HepG2 (cell line): ENCODE data around the gene KLF13. TPM values are rescaled to one million over a fixed set of nuclear protein-coding genes. Genes with fewer than 3 reads are reported as not detected.
A peak's percentile ranks its signal among the peaks of the same experiment; 100 is the strongest.

Experiments used
- ATAC-seq: fragments of 200-7000 bp; cut with Tn5 transposase; 3 replicates; pipeline ENCODE4 v1.9.1; 2020; ENCODE audit warnings: mild to moderate bottlenecking, moderate library complexity
- BruUV-seq: library from RNA; stranded (reverse); fragments of 400-500 nt; replicated peaks from 2 replicates; lab custom pipeline; 2021; lab: Mats Ljungman, UMichigan
- CTCF ChIA-PET: fragments of 300-600 bp; formaldehyde crosslinking; extraction: SDS; loops from one replicate; lab custom pipeline; 2021; ENCODE audit warnings: low total read pairs, inconsistent platforms, low intra/inter-chr PET ratio; lab: Yijun Ruan, JAX
- POLR2A ChIA-PET: fragments of 350-600 bp; sonication (Branson Sonifier 250); formaldehyde crosslinking; loops from one replicate; lab custom pipeline; 2020; ENCODE audit warnings: antibody characterized with exemption, inconsistent platforms; lab: Yijun Ruan, JAX
- DNase-seq: peaks from one replicate; pipeline ENCODE4 v3.0.0-alpha.2; 2015; ENCODE audit warnings: low spot score
- FAIRE-seq: peaks from 3 replicates; lab custom pipeline; 2011; peaks lifted over from hg19 to GRCh38; lab: Jason Lieb, UNC
- H2AFZ ChIP-seq: one replicate; pipeline ENCODE4 v1.6.1; 2011; ENCODE audit warnings: low read length, inconsistent platforms
- H3K27ac ChIP-seq: fragments of 300-600 bp; 3 replicates; pipeline ENCODE4 v1.8.0; 2011; ENCODE audit warnings: mixed run types, mild to moderate bottlenecking, mixed read lengths, low read length, inconsistent platforms; ENCODE audit not compliant: insufficient read depth; ENCODE audit errors: extremely low read length
- H3K27me3 ChIP-seq, 2 experiments: fragments of 200-600 bp in 1 of 2; 2 replicates in 1 of 2; 3 replicates in 1 of 2; pipeline versions ENCODE4 v1.6.0 to v1.8.0; 2011; ENCODE audit warnings: low read length in 2 of 2, mild to moderate bottlenecking in 2 of 2, moderate library complexity in 2 of 2, inconsistent platforms in 1 of 2; ENCODE audit not compliant: insufficient read depth in 2 of 2, control insufficient read depth in 1 of 2
- H3K36me3 ChIP-seq, 2 experiments: fragments of 200-600 bp in 1 of 2; replicated peaks in 1 of 2; 2 replicates in 1 of 2; 3 replicates in 1 of 2; pipeline versions ENCODE4 v1.5.1 to v1.8.0; 2011; ENCODE audit warnings: low read length in 2 of 2, inconsistent platforms in 1 of 2; ENCODE audit not compliant: insufficient read depth in 2 of 2, control insufficient read depth in 1 of 2
- H3K4me1 ChIP-seq: 2 replicates; pipeline ENCODE4 v1.5.1; 2012; ENCODE audit warnings: low read length, inconsistent platforms; ENCODE audit not compliant: insufficient read depth
- H3K4me2 ChIP-seq: 2 replicates; pipeline ENCODE4 v1.6.0; 2011; ENCODE audit warnings: low read depth, low read length, inconsistent platforms
- H3K4me3 ChIP-seq, 3 experiments: fragments of 200-600 bp in 1 of 3; sonication (generic), shearing (Covaris generic) in 1 of 3; replicated peaks in 1 of 3; 2 replicates each; pipeline ENCODE4 v1.5.1; 2011 to 2016; ENCODE audit warnings: low read length in 3 of 3, inconsistent platforms in 2 of 3, low read depth in 2 of 3, mild to moderate bottlenecking in 2 of 3, control low read depth in 1 of 3, mixed read lengths in 1 of 3; ENCODE audit not compliant: insufficient read depth in 1 of 3
- H3K79me2 ChIP-seq: one replicate; pipeline ENCODE4 v1.6.1; 2011; ENCODE audit warnings: low read length, inconsistent platforms; ENCODE audit not compliant: insufficient read depth
- H3K9ac ChIP-seq: 2 replicates; pipeline ENCODE4 v1.6.0; 2011; ENCODE audit warnings: mild to moderate bottlenecking, low read depth, low read length, inconsistent platforms; ENCODE audit not compliant: insufficient read depth
- H3K9me3 ChIP-seq: 2 replicates; pipeline ENCODE4 v1.5.1; 2012; ENCODE audit warnings: mild to moderate bottlenecking, low read length
- H4K20me1 ChIP-seq: 2 replicates; pipeline ENCODE4 v1.6.0; 2011; ENCODE audit warnings: inconsistent platforms, mild to moderate bottlenecking, low read length, moderate library complexity; ENCODE audit not compliant: insufficient read depth
- SP5 ChIP-seq: IDR thresholded peaks from 2 replicates; pipeline ENCODE4 v1.6.1; 2016; ENCODE audit warnings: low read depth, borderline replicate concordance
- SRY ChIP-seq: sonication (generic); formaldehyde crosslinking; IDR thresholded peaks from 2 replicates; pipeline ENCODE4 v1.8.0; 2022; ENCODE audit warnings: mild to moderate bottlenecking, missing genetic modification reagents
- ZKSCAN8 ChIP-seq: IDR thresholded peaks from 2 replicates; pipeline ENCODE4 v1.6.1; 2016; ENCODE audit warnings: borderline replicate concordance, missing genetic modification reagents, missing compliant biosample characterization
- ZNF720 ChIP-seq: sonication (generic); formaldehyde crosslinking; IDR thresholded peaks from 2 replicates; pipeline ENCODE4 v1.4.0; 2020; ENCODE audit warnings: missing genetic modification reagents
- ZNF768 ChIP-seq: sonication (generic); formaldehyde crosslinking; IDR thresholded peaks from 2 replicates; pipeline ENCODE4 v1.4.0; 2020; ENCODE audit warnings: missing genetic modification reagents
- WGBS: methylation state at CpG from one replicate; pipeline ENCODE4 v1.1.6; 2017; ENCODE audit warnings: low lambda C conversion rate; 5-methylcytosine and 5-hydroxymethylcytosine counted together
- in situ Hi-C: cut with HindIII; loops from 2 replicates; pipeline ENCODE4 v1.10.0; 2017; ENCODE audit warnings: low pct_unique_long_range_greater_than_20kb; ENCODE audit not compliant: extremely low pct_ligation_motif_present
- intact Hi-C: fragments of 100-400 bp; cut with micrococcal nuclease; formaldehyde crosslinking; loops from one replicate; pipeline ENCODE4 v1.10.0; 2022; ENCODE audit not compliant: unreplicated experiment
- polyA plus RNA-seq, 8 experiments: library from polyadenylated mRNA; depleted of rRNA in 3 of 8; stranded (reverse) in 7 of 8; unstranded in 1 of 8; fragments of >200 nt; fragmentation: Illumina TruSeq in 4 of 8; extraction: Trizol in 4 of 8; gene quantifications; 2 replicates each; pipeline versions ENCODE4 v1.2.1 to v1.2.3, GENCODE V29; 2011 to 2016; ENCODE audit warnings: low read depth in 4 of 8, missing spikeins in 1 of 8, mixed read lengths in 1 of 8; ENCODE audit not compliant: insufficient read depth in 1 of 8
- total RNA-seq, 5 experiments: library from RNA; depleted of rRNA; stranded (reverse); fragments of >200 nt; fragmentation: Illumina TruSeq; extraction: Trizol; gene quantifications; 2 replicates each; pipeline ENCODE4 v1.2.3, GENCODE V29; 2016; ENCODE audit warnings: low read depth in 1 of 5

The KLF13 gene
- total and polyA plus RNA-seq, 2 of the 13 experiments (the other 11 are each of a cell fraction or from before 2014, with no cell fraction given) = 16.8 to 25.1 TPM

DNA sequence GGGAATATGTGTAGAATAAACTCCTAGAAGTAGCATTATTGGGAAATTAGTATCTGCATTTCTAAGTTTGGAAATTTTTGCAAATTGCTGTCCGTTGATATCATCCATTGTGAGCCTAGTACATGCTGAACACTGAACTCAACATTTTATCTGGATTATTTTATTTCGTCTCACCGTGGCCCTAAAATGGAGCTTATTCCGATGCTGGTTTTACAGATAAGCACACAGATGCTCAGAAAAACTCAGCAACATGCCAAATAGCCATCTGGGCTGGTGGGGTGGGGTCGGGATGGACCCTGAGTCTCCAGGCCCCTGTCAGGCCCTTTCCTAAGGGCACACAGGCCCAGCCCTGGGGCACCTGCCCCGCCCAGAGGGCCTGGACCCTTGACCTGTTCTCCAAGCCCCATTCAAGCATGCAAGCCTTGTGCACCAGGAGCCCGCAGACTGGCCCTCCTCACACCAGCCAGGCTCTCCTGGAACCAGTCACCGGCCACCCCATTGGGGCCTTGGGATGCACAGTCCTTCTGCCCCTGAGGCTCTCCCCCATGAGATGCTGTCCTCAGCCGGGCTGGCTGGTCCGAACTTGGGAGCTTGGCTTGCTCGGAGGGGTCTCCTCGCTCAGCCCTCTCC, 20.7 kb upstream of the KLF13 start:
- CTCF ChIA-PET = no interaction called here
- Histone ChIP-seq H4K20me1 (no peaks in the 10 kb centered on the region), H3K27ac (no peak overlapping the region), H3K79me2 (no peaks in the 10 kb centered on the region), H3K4me1 (peaks cover 64% of the 10 kb centered on the region), H2AFZ (no peak overlapping the region), H3K27me3 (no peaks in the 10 kb centered on the region), H3K9me3 (no peaks in the 10 kb centered on the region), H3K36me3 (no peaks in the 10 kb centered on the region), H3K4me2 (no peak overlapping the region), H3K9ac (no peak overlapping the region), H3K4me3 (no peak overlapping the region)
- POLR2A ChIA-PET = interaction anchor here (1.3 kb wide), 1 partner anchor 9 kb away, joined by 3 read pairs; no protein-coding TSS in a partner anchor
- FAIRE-seq = no peak
- no TSS peak for BruUV-seq
- in situ Hi-C loops (no loop called here), intact Hi-C loops (loop anchor here (1.0 kb wide), 1 partner anchor 36 kb away; no protein-coding TSS in a partner anchor)
- peak; percentile 10; the same call in 1 of the 2 replicates for TF ChIP-seq SP5 (CRISPR knock-in tag)
- TF ChIP-seq ZKSCAN8 = no peak
- ATAC-seq = no peak
- DNase-seq = no peak
- WGBS = 63% methylated on average over 9 of the region's 12 CpGs

DNA sequence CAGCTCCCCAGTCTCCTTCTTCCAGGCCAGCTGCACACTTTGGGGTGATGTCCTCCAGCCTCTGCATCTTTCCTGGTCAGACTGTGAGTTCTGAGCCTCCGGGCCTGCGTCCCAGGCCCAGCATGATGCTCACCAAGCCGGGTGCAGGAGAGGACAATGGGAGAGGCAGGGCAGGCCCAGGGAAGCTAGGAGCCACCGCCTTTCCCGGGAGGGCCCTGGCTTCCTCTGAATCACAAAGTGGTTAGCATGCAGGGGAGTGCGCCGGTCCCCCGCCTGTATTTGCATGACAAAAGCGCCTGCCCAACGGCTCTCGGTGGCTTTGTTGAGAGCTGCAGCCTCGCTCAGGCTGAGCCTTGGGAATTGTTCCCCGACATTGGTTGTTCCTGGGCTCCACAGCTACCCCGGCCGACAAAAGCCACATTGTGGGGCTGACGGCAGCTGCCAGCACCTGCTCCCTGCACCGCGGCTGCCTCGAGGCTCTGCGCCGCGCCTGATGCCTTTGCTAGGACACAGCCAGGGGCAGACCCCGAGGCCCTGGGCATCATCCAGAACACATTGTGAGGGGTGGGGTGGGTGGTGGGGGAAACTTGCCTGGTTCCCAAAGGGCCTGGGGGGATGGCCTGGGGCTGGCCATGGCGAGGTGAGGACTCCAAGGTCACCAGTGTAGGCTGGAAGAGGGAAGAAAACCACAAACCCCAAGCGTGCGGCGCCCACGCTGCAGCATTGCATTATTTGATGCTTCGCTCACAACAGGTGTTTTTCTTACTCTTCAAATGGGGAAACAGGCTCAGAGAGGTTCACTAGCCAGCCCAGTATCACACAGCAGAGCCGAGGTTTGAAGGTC, 20.0 kb upstream of the KLF13 start:
- no peak for DNase-seq
- no peak overlapping the region for H3K27ac ChIP-seq
- TF ChIP-seq SRY (CRISPR knock-in tag) (no peak), ZNF720 (CRISPR knock-in tag) (no peak), ZNF768 (CRISPR knock-in tag) (peak; percentile 87)
- TF ChIP-seq, all 625 proteins: peak for 1
- ATAC-seq = no peak
- Histone ChIP-seq H3K27me3 (no peaks in the 10 kb centered on the region), H4K20me1 (no peaks in the 10 kb centered on the region), H3K4me1 (peaks cover 57% of the 10 kb centered on the region), H3K4me2 (no peak overlapping the region), H2AFZ (no peak overlapping the region), H3K79me2 (no peaks in the 10 kb centered on the region), H3K4me3 (no peak overlapping the region), H3K9ac (no peak overlapping the region), H3K36me3 (no peaks in the 10 kb centered on the region), H3K9me3 (no peaks in the 10 kb centered on the region)
- ChIA-PET POLR2A (no interaction called here), CTCF (no interaction called here)
- in situ Hi-C loops (no loop called here), intact Hi-C loops (no loop called here)
- no TSS peak for BruUV-seq
- WGBS = 82% methylated on average over 8 of the region's 30 CpGs
- no peak for FAIRE-seq
